Neuronal stem cell (in vitro differentiated cells): Measurements from ENCODE around the gene ZMYM4.

ENCODE experiments used
- DNase-seq: peaks from one replicate; pipeline ENCODE4 v3.0.0-alpha.2; 2013; ENCODE audit warnings: low spot score
- H2AFZ ChIP-seq: one replicate; pipeline ENCODE4 v1.6.1; 2013; ENCODE audit warnings: mild to moderate bottlenecking, low read length, inconsistent platforms
- H2AK5ac ChIP-seq: 2 replicates; pipeline ENCODE4 v1.6.1; 2013; ENCODE audit warnings: low read depth, mild to moderate bottlenecking, inconsistent platforms, low read length, moderate library complexity, mixed read lengths
- H2BK120ac ChIP-seq: 2 replicates; pipeline ENCODE4 v1.6.1; 2013; ENCODE audit warnings: low read depth, mild to moderate bottlenecking, inconsistent platforms, low read length, moderate library complexity, mixed read lengths
- H2BK12ac ChIP-seq: one replicate; pipeline ENCODE4 v1.6.1; 2013; ENCODE audit warnings: low read length, inconsistent platforms
- H2BK15ac ChIP-seq: 2 replicates; pipeline ENCODE4 v1.6.1; 2013; ENCODE audit warnings: mild to moderate bottlenecking, low read length, inconsistent platforms, mixed read lengths
- H2BK5ac ChIP-seq: one replicate; pipeline ENCODE4 v1.6.1; 2013; ENCODE audit warnings: inconsistent platforms, mild to moderate bottlenecking, low read length, moderate library complexity
- H3K14ac ChIP-seq: one replicate; pipeline ENCODE4 v1.6.1; 2013; ENCODE audit warnings: low read length, inconsistent platforms
- H3K18ac ChIP-seq: 2 replicates; pipeline ENCODE4 v1.6.1; 2013; ENCODE audit warnings: low read length, inconsistent platforms
- H3K23ac ChIP-seq: 2 replicates; pipeline ENCODE4 v1.6.1; 2013; ENCODE audit warnings: low read depth, mild to moderate bottlenecking, mixed read lengths, low read length, inconsistent platforms; ENCODE audit not compliant: poor library complexity
- H3K27ac ChIP-seq: replicated peaks from 3 replicates; pipeline ENCODE4 v1.5.1; 2013; ENCODE audit warnings: low read length, inconsistent platforms
- H3K27me3 ChIP-seq, 3 experiments: 2 replicates each; pipeline ENCODE4 v1.6.1; 2013; ENCODE audit warnings: low read length in 3 of 3, mild to moderate bottlenecking in 2 of 3, inconsistent platforms in 1 of 3, low read depth in 1 of 3, mixed read lengths in 1 of 3, moderate library complexity in 1 of 3; ENCODE audit not compliant: control insufficient read depth in 3 of 3, insufficient read depth in 3 of 3
- H3K36me3 ChIP-seq, 2 donors: replicated peaks in 1 of 2; 2 replicates each; pipeline ENCODE4 v1.6.1; 2013; ENCODE audit warnings: low read length in 2 of 2; ENCODE audit not compliant: control insufficient read depth in 2 of 2, insufficient read depth in 2 of 2
- H3K4ac ChIP-seq: 2 replicates; pipeline ENCODE4 v1.6.1; 2013; ENCODE audit warnings: inconsistent platforms, mild to moderate bottlenecking, low read length, moderate library complexity
- H3K4me1 ChIP-seq, 2 donors: 1 replicate in 1 of 2; 2 replicates in 1 of 2; pipeline ENCODE4 v1.6.1; 2013; ENCODE audit warnings: low read length in 2 of 2, low read depth in 1 of 2; ENCODE audit not compliant: control insufficient read depth in 2 of 2, insufficient read depth in 1 of 2
- H3K4me2 ChIP-seq: one replicate; pipeline ENCODE4 v1.6.1; 2013; ENCODE audit warnings: mild to moderate bottlenecking, low read length, inconsistent platforms; ENCODE audit not compliant: insufficient read depth, poor library complexity, severe bottlenecking
- H3K4me3 ChIP-seq, 2 donors: 2 replicates each; pipeline ENCODE4 v1.5.1; 2013; ENCODE audit warnings: low read length in 2 of 2, mild to moderate bottlenecking in 2 of 2, inconsistent platforms in 1 of 2, moderate library complexity in 1 of 2
- H3K79me1 ChIP-seq: one replicate; pipeline ENCODE4 v1.6.1; 2013; ENCODE audit warnings: low read depth, mild to moderate bottlenecking, inconsistent platforms, low read length, moderate library complexity
- H3K9ac ChIP-seq: one replicate; pipeline ENCODE4 v1.6.1; 2013; ENCODE audit warnings: mild to moderate bottlenecking, low read depth, low read length, inconsistent platforms; ENCODE audit not compliant: poor library complexity
- H3K9me3 ChIP-seq, 2 donors: replicated peaks in 1 of 2; 2 replicates each; pipeline versions ENCODE3 to v1.6.1; 2013; ENCODE audit warnings: low read length in 2 of 2, mild to moderate bottlenecking in 2 of 2, inconsistent platforms in 1 of 2, low read depth in 1 of 2, mixed read lengths in 1 of 2, moderate library complexity in 1 of 2; ENCODE audit not compliant: control insufficient read depth in 2 of 2, insufficient read depth in 1 of 2
- H4K8ac ChIP-seq: one replicate; pipeline ENCODE4 v1.6.1; 2013; ENCODE audit warnings: low read depth, mild to moderate bottlenecking, inconsistent platforms, low read length, moderate library complexity
- H4K91ac ChIP-seq: one replicate; pipeline ENCODE4 v1.6.1; 2013; ENCODE audit warnings: low read length, low read depth, mild to moderate bottlenecking, inconsistent platforms; ENCODE audit not compliant: poor library complexity
- WGBS, 2 donors: extraction: QIAGEN DNeasy Blood & Tissue Kit; methylation state at CpG; one replicate each; pipeline ENCODE4 v1.1.7; 2013; ENCODE audit warnings: missing lambda C conversion rate in 2 of 2, mixed read lengths in 1 of 2; ENCODE audit not compliant: insufficient read length in 2 of 2, insufficient replicate concordance in 1 of 2; ENCODE audit errors: extremely low coverage in 2 of 2; 5-methylcytosine and 5-hydroxymethylcytosine counted together

Gene ZMYM4

GRCh38 chr1:35285771-35286606 is 17.5 kb downstream of the ZMYM4 start:
- Histone ChIP-seq H2BK12ac (no peak overlapping the region), H4K8ac (no peak overlapping the region), H3K36me3 (peaks cover 4 to 76% of the 10 kb centered on the region in 2 donors), H2BK120ac (no peak overlapping the region), H3K23ac (no peak overlapping the region), H3K27ac (no peak overlapping the region), H3K4me1 (no peaks in the 10 kb centered on the region), H3K9ac (no peak overlapping the region), H2AFZ (no peak overlapping the region), H2BK5ac (no peak overlapping the region), H3K4me3 (no peak overlapping the region), H3K9me3 (peaks cover 5 to 42% of the 10 kb centered on the region in 2 donors), H4K91ac (no peak overlapping the region), H3K79me1 (peaks cover 8% of the 10 kb centered on the region), H3K14ac (no peak overlapping the region), H3K4ac (no peak overlapping the region), H2BK15ac (no peak overlapping the region), H3K27me3 (no peaks in the 10 kb centered on the region), H3K4me2 (no peak overlapping the region), H2AK5ac (no peak overlapping the region), H3K18ac (no peak overlapping the region)
- DNase-seq: no peak
- WGBS, 2 donors: no CpG with 5 or more reads among the region's 5 CpGs

- H3K27ac ChIP-seq: no peak overlapping the region
Observed at GRCh38 chr1:35287807-35288640, 19.5 kb downstream of the ZMYM4 start.

DNA sequence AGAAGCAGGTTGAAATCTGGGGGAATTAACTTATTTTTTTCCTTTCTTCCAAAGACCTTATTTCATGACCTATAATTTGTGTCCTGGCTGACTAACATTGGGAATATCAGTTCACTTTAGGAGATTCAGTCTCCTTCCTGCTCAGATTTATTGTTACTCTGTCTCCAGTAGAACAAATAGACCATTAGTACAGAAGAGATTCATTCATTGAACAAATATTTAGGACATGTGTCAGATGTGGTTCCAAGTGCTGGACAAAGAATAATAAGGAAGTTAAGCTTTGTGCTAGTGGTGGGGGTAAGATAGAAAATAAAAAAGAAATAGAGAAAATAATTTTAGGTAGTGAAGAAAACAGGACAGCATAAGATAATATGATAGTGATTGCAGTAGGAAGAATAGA is 20.3 kb downstream of the ZMYM4 start:
- no peak for DNase-seq
- no peak overlapping the region for H4K8ac ChIP-seq

More at GRCh38 chr1:35287807-35288640, 19.5 kb downstream of the ZMYM4 start:
- Histone ChIP-seq H3K27me3 (no peaks in the 10 kb centered on the region), H3K4me3 (no peak overlapping the region), H2BK120ac (no peak overlapping the region), H3K79me1 (peaks cover 8% of the 10 kb centered on the region), H3K23ac (no peak overlapping the region), H3K4ac (no peak overlapping the region), H2BK15ac (no peak overlapping the region), H3K18ac (no peak overlapping the region), H2BK12ac (no peak overlapping the region), H3K36me3 (peaks cover 2 to 75% of the 10 kb centered on the region in 2 donors), H3K4me1 (no peaks in the 10 kb centered on the region), H3K9me3 (peaks cover 0 to 26% of the 10 kb centered on the region in 2 donors), H2AFZ (no peak overlapping the region), H2BK5ac (no peak overlapping the region), H2AK5ac (no peak overlapping the region), H3K9ac (no peak overlapping the region), H3K4me2 (no peak overlapping the region), H3K14ac (no peak overlapping the region), H4K91ac (no peak overlapping the region), H4K8ac (no peak overlapping the region)
- no peak for DNase-seq
- no CpG with 5 or more reads among the region's 9 CpGs for WGBS, 2 donors

DNA sequence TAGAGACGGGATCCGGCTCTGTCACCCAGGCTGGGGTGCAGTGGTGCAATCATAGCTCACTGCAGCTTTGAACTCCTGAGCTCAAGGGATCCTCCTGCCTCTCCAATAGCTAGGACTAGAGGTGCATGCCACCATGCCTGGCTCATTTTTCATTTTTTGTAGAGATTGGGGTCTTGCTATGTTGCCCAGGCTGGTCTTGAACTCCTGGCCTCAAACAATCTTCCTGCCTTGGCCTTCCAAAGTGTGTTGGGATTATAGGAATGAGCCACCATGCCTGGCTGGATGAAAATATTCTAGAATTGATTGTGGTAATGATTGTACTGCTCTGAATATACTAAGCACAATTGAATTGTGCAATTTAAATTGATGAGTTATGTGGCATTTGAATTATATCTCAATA is 21.9 kb downstream of the ZMYM4 start:
- Histone ChIP-seq H2AFZ (no peak overlapping the region), H2BK12ac (no peak overlapping the region), H3K79me1 (peaks cover 8% of the 10 kb centered on the region), H3K18ac (no peak overlapping the region), H3K9me3 (peaks cover 0 to 12% of the 10 kb centered on the region in 2 donors), H3K4ac (no peak overlapping the region), H4K91ac (no peak overlapping the region), H2BK120ac (no peak overlapping the region), H2BK15ac (no peak overlapping the region), H2AK5ac (no peak overlapping the region), H3K27me3 (no peaks in the 10 kb centered on the region), H3K27ac (no peak overlapping the region), H3K23ac (no peak overlapping the region), H3K4me2 (no peak overlapping the region), H3K4me1 (no peaks in the 10 kb centered on the region), H4K8ac (no peak overlapping the region), H3K4me3 (no peak overlapping the region), H3K36me3 (peaks cover 2 to 82% of the 10 kb centered on the region in 2 donors), H3K14ac (no peak overlapping the region), H3K9ac (no peak overlapping the region), H2BK5ac (no peak overlapping the region)
- no CpG with 5 or more reads among the region's 2 CpGs for WGBS, 2 donors
- DNase-seq: no peak

More for the DNA sequence above, 20.3 kb downstream of the ZMYM4 start:
- Histone ChIP-seq H3K4me3 (no peak overlapping the region), H2AFZ (no peak overlapping the region), H3K79me1 (peaks cover 8% of the 10 kb centered on the region), H2BK15ac (no peak overlapping the region), H4K91ac (no peak overlapping the region), H3K27ac (no peak overlapping the region), H2BK5ac (no peak overlapping the region), H2BK12ac (no peak overlapping the region), H3K4me2 (no peak overlapping the region), H3K9me3 (peaks cover 0 to 26% of the 10 kb centered on the region in 2 donors), H3K14ac (no peak overlapping the region), H3K18ac (no peak overlapping the region), H3K27me3 (no peaks in the 10 kb centered on the region), H3K4me1 (no peaks in the 10 kb centered on the region), H3K36me3 (peaks cover 2 to 79% of the 10 kb centered on the region in 2 donors), H3K23ac (no peak overlapping the region), H2BK120ac (no peak overlapping the region), H3K9ac (no peak overlapping the region), H3K4ac (no peak overlapping the region), H2AK5ac (no peak overlapping the region)
